Measurements from ENCODE around the gene ZSCAN30.

The ZSCAN30 gene

DNA sequence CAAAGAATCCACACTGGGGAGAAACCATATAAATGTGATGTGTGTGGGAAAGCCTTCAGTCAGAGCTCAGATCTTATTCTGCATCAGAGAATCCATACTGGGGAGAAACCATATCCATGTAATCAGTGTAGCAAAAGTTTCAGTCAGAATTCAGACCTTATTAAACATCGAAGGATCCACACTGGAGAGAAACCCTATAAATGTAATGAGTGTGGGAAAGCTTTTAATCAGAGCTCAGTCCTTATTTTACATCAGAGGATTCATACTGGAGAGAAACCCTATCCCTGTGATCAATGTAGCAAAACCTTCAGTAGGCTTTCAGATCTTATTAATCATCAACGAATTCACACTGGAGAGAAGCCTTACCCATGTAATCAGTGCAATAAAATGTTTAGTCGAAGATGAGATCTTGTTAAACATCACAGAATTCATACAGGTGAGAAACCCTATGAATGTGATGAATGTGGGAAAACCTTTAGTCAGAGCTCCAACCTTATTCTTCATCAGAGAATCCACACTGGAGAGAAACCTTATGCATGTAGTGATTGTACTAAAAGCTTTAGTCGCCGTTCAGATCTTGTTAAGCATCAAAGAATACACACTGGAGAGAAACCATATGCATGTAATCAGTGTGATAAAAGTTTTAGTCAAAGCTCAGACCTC, 16.7 kb upstream of the ZSCAN30 start:
- H3K4me3 ChIP-seq (ENCODE audit: insufficient read depth in 1 of 2, low read depth in 1 of 2, low read length in 2 of 2): peak overlapping the region in 1 of 2 experiments; percentile 67
- no peak overlapping the region for H2BK120ac ChIP-seq (ENCODE audit: low read depth, low read length)
- H3K23ac ChIP-seq (ENCODE audit: low read length in 2 of 2): no peak overlapping the region
- no peak overlapping the region for H2AK5ac ChIP-seq (ENCODE audit: low read length, severe bottlenecking)
- H3K27ac ChIP-seq (ENCODE audit: low read length, poor library complexity, severe bottlenecking): no peak overlapping the region
- no peak overlapping the region for H3K4ac ChIP-seq (ENCODE audit: low read depth in 1 of 2, low read length in 2 of 2)
- H3K9me3 ChIP-seq (ENCODE audit: control insufficient read depth, low read length): peaks cover 99% of the 10 kb centered on the region
- H3K79me1 ChIP-seq (replicated peaks; ENCODE audit: low read length, poor library complexity, severe bottlenecking): peaks cover 21% of the 10 kb centered on the region
- 100% methylated on average over 1 of the region's 5 CpGs for WGBS
- H2BK5ac ChIP-seq (ENCODE audit: low read depth, low read length, poor library complexity, severe bottlenecking): no peak overlapping the region
- H3K36me3 ChIP-seq (ENCODE audit: control insufficient read depth in 1 of 2, insufficient read depth in 2 of 2, low read depth in 1 of 2, low read length in 2 of 2): peaks cover 14 to 69% of the 10 kb centered on the region in 2 experiments
- H3K4me2 ChIP-seq (ENCODE audit: low read length, poor library complexity, severe bottlenecking): no peak overlapping the region
- no peak overlapping the region for H3K18ac ChIP-seq (ENCODE audit: low read depth in 1 of 2, low read length in 2 of 2)
- no peak overlapping the region for H3K9ac ChIP-seq (ENCODE audit: low read length)
- no peak overlapping the region for H4K8ac ChIP-seq (ENCODE audit: low read length)
- H3K27me3 ChIP-seq (ENCODE audit: control insufficient read depth in 1 of 2, insufficient read depth in 1 of 2, low read length in 2 of 2): no peaks in the 10 kb centered on the region
- H3K4me1 ChIP-seq (ENCODE audit: control insufficient read depth, insufficient read depth, low read depth, low read length): no peaks in the 10 kb centered on the region
- H2AFZ ChIP-seq (ENCODE audit: low read depth, low read length): no peak overlapping the region
- H4K91ac ChIP-seq (ENCODE audit: low read length): no peak overlapping the region
- H3K14ac ChIP-seq (ENCODE audit: low read length in 2 of 2): no peak overlapping the region
- DNase-seq: peak; percentile 6
- no peak overlapping the region for H2BK15ac ChIP-seq (ENCODE audit: low read depth, poor library complexity, severe bottlenecking)
- H2BK12ac ChIP-seq (ENCODE audit: low read length in 2 of 2): no peak overlapping the region

DNA sequence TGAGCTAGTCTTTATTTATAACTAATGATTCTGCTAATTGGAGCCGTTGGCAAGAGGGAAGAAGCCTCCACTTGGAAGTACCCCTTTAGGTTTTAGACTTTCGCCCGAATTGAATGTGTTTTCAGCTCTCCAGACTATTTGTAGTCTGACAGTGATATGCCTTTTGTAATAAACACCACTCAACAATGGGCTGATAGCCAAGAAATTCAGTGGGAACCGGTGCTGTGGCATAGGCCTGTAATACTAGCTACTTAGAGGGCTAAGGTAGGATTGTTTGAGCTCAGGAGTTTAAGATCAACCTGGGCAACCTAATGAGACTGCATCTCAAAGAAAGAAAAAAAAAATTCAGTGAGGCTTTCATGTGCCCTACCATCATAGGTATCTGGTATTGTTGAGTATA, 13.6 kb upstream of the ZSCAN30 start:
- H2BK15ac ChIP-seq (ENCODE audit: low read depth, poor library complexity, severe bottlenecking): no peak overlapping the region
- no peak overlapping the region for H3K27ac ChIP-seq (ENCODE audit: low read length, poor library complexity, severe bottlenecking)
- H3K23ac ChIP-seq (ENCODE audit: low read length in 2 of 2): no peak overlapping the region
- no peaks in the 10 kb centered on the region for H3K4me1 ChIP-seq (ENCODE audit: control insufficient read depth, insufficient read depth, low read depth, low read length)
- H3K14ac ChIP-seq (ENCODE audit: low read length in 2 of 2): no peak overlapping the region
- H2BK12ac ChIP-seq (ENCODE audit: low read length in 2 of 2): no peak overlapping the region
- WGBS: 98% methylated on average over 4 of the region's 4 CpGs
- H2BK120ac ChIP-seq (ENCODE audit: low read depth, low read length): no peak overlapping the region
- no peaks in the 10 kb centered on the region for H3K27me3 ChIP-seq (ENCODE audit: control insufficient read depth in 1 of 2, insufficient read depth in 1 of 2, low read length in 2 of 2)
- no peak overlapping the region for H3K9ac ChIP-seq (ENCODE audit: low read length)
- H2AFZ ChIP-seq (ENCODE audit: low read depth, low read length): no peak overlapping the region
- peak overlapping the region in 1 of 2 experiments; percentile 36 for H3K4me3 ChIP-seq (ENCODE audit: insufficient read depth in 1 of 2, low read depth in 1 of 2, low read length in 2 of 2)
- no peak overlapping the region for H2AK5ac ChIP-seq (ENCODE audit: low read length, severe bottlenecking)
- peaks cover 24% of the 10 kb centered on the region for H3K79me1 ChIP-seq (replicated peaks; ENCODE audit: low read length, poor library complexity, severe bottlenecking)
- DNase-seq: no peak
- H3K36me3 ChIP-seq (ENCODE audit: control insufficient read depth in 1 of 2, insufficient read depth in 2 of 2, low read depth in 1 of 2, low read length in 2 of 2): peaks cover 18 to 79% of the 10 kb centered on the region in 2 experiments
- no peak overlapping the region for H2BK5ac ChIP-seq (ENCODE audit: low read depth, low read length, poor library complexity, severe bottlenecking)
- peaks cover 99% of the 10 kb centered on the region for H3K9me3 ChIP-seq (ENCODE audit: control insufficient read depth, low read length)
- H3K18ac ChIP-seq (ENCODE audit: low read depth in 1 of 2, low read length in 2 of 2): no peak overlapping the region
- H4K8ac ChIP-seq (ENCODE audit: low read length): no peak overlapping the region
- H3K4ac ChIP-seq (ENCODE audit: low read depth in 1 of 2, low read length in 2 of 2): no peak overlapping the region
- no peak overlapping the region for H4K91ac ChIP-seq (ENCODE audit: low read length)
- H3K4me2 ChIP-seq (ENCODE audit: low read length, poor library complexity, severe bottlenecking): no peak overlapping the region

DNA sequence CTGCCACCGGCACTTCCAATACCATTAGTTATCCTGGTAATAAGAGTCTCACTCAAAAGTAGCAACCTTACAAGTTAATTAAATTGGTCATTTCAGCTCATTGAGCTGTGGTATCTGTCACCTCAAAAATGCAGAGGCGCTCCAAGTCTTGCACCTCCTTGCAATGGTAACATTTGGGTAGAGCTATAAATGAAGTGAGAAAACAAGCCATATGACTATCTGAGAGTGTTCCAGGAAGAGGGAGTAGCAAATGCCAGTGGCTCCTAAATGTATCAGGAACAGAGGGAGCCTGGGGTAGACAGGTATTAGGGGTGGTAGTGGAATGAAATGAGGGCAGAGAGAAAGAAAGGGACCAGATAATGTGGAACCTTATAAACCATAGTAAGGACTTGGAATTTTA, 6.0 kb upstream of the ZSCAN30 start:
- WGBS: 100% methylated on average over 1 of the region's 2 CpGs
- no peak overlapping the region for H3K4me2 ChIP-seq (ENCODE audit: low read length, poor library complexity, severe bottlenecking)

DNA sequence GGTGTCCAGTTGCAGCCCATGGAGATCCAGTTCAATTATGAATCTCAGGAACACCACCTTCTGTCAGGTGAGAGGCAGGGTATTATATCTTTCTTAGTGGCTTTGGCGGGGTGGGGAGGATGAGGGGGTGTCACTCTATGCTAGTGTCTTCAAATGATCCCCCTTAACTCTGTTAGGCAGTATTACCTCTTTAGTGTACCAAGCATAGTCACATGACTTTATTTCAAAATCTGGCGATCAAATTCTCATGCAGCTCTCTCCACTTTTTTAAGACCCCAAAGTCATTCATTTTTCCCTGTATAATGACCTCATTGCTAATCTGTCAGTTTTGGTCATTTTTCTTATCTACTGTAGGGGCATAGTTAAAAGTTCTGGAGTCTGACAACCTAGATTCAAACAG, 1.1 kb upstream of the ZSCAN30 start:
- H3K4me2 ChIP-seq (ENCODE audit: low read length, poor library complexity, severe bottlenecking): peak overlapping the region; percentile 73
- no peak overlapping the region for H3K18ac ChIP-seq (ENCODE audit: low read depth in 1 of 2, low read length in 2 of 2)
- no peak overlapping the region for H3K27ac ChIP-seq (ENCODE audit: low read length, poor library complexity, severe bottlenecking)
- no peak overlapping the region for H2AFZ ChIP-seq (ENCODE audit: low read depth, low read length)
- no peak for DNase-seq
- H3K4me1 ChIP-seq (ENCODE audit: control insufficient read depth, insufficient read depth, low read depth, low read length): peaks cover 4% of the 10 kb centered on the region
- H3K36me3 ChIP-seq (ENCODE audit: control insufficient read depth in 1 of 2, insufficient read depth in 2 of 2, low read depth in 1 of 2, low read length in 2 of 2): peaks cover 16 to 50% of the 10 kb centered on the region in 2 experiments
- H4K8ac ChIP-seq (ENCODE audit: low read length): no peak overlapping the region
- H2AK5ac ChIP-seq (ENCODE audit: low read length, severe bottlenecking): no peak overlapping the region
- H2BK120ac ChIP-seq (ENCODE audit: low read depth, low read length): no peak overlapping the region
- H3K4me3 ChIP-seq (ENCODE audit: insufficient read depth in 1 of 2, low read depth in 1 of 2, low read length in 2 of 2): peak overlapping the region in 1 of 2 experiments; percentile 97
- no peak overlapping the region for H4K91ac ChIP-seq (ENCODE audit: low read length)
- H3K9ac ChIP-seq (ENCODE audit: low read length): peak overlapping the region; percentile 97
- 100% methylated on average over 2 of the region's 2 CpGs for WGBS
- H2BK15ac ChIP-seq (ENCODE audit: low read depth, poor library complexity, severe bottlenecking): no peak overlapping the region
- no peaks in the 10 kb centered on the region for H3K27me3 ChIP-seq (ENCODE audit: control insufficient read depth in 1 of 2, insufficient read depth in 1 of 2, low read length in 2 of 2)
- no peak overlapping the region for H3K14ac ChIP-seq (ENCODE audit: low read length in 2 of 2)
- no peak overlapping the region for H3K4ac ChIP-seq (ENCODE audit: low read depth in 1 of 2, low read length in 2 of 2)
- H2BK12ac ChIP-seq (ENCODE audit: low read length in 2 of 2): peak overlapping the region in 1 of 2 experiments; percentile 48
- peaks cover 40% of the 10 kb centered on the region for H3K79me1 ChIP-seq (replicated peaks; ENCODE audit: low read length, poor library complexity, severe bottlenecking)
- H2BK5ac ChIP-seq (ENCODE audit: low read depth, low read length, poor library complexity, severe bottlenecking): no peak overlapping the region
- peaks cover 48% of the 10 kb centered on the region for H3K9me3 ChIP-seq (ENCODE audit: control insufficient read depth, low read length)
- H3K23ac ChIP-seq (ENCODE audit: low read length in 2 of 2): no peak overlapping the region

More for the DNA sequence above, 6.0 kb upstream of the ZSCAN30 start:
- H2AK5ac ChIP-seq (ENCODE audit: low read length, severe bottlenecking): no peak overlapping the region
- H3K18ac ChIP-seq (ENCODE audit: low read depth in 1 of 2, low read length in 2 of 2): no peak overlapping the region
- H3K4me1 ChIP-seq (ENCODE audit: control insufficient read depth, insufficient read depth, low read depth, low read length): peaks cover under 1% of the 10 kb centered on the region
- no peak overlapping the region for H3K27ac ChIP-seq (ENCODE audit: low read length, poor library complexity, severe bottlenecking)
- H3K9ac ChIP-seq (ENCODE audit: low read length): no peak overlapping the region
- DNase-seq: no peak
- no peak overlapping the region for H2AFZ ChIP-seq (ENCODE audit: low read depth, low read length)
- H2BK15ac ChIP-seq (ENCODE audit: low read depth, poor library complexity, severe bottlenecking): no peak overlapping the region
- no peak overlapping the region for H2BK5ac ChIP-seq (ENCODE audit: low read depth, low read length, poor library complexity, severe bottlenecking)
- H3K79me1 ChIP-seq (replicated peaks; ENCODE audit: low read length, poor library complexity, severe bottlenecking): peaks cover 35% of the 10 kb centered on the region
- H2BK120ac ChIP-seq (ENCODE audit: low read depth, low read length): no peak overlapping the region
- no peak overlapping the region for H4K8ac ChIP-seq (ENCODE audit: low read length)
- peaks cover 79% of the 10 kb centered on the region for H3K9me3 ChIP-seq (ENCODE audit: control insufficient read depth, low read length)
- H3K4ac ChIP-seq (ENCODE audit: low read depth in 1 of 2, low read length in 2 of 2): no peak overlapping the region
- peak overlapping the region in 1 of 2 experiments; percentile 15 for H3K4me3 ChIP-seq (ENCODE audit: insufficient read depth in 1 of 2, low read depth in 1 of 2, low read length in 2 of 2)
- no peak overlapping the region for H3K23ac ChIP-seq (ENCODE audit: low read length in 2 of 2)
- no peak overlapping the region for H4K91ac ChIP-seq (ENCODE audit: low read length)
- H3K14ac ChIP-seq (ENCODE audit: low read length in 2 of 2): no peak overlapping the region
- H3K36me3 ChIP-seq (ENCODE audit: control insufficient read depth in 1 of 2, insufficient read depth in 2 of 2, low read depth in 1 of 2, low read length in 2 of 2): peaks cover 27 to 87% of the 10 kb centered on the region in 2 experiments
- no peak overlapping the region for H2BK12ac ChIP-seq (ENCODE audit: low read length in 2 of 2)
- H3K27me3 ChIP-seq (ENCODE audit: control insufficient read depth in 1 of 2, insufficient read depth in 1 of 2, low read length in 2 of 2): no peaks in the 10 kb centered on the region
